Fibroblast of skin of left biceps (primary cell): ENCODE data around the gene DDX17.

Experiments
- DNase-seq, 2 experiments: peaks; one replicate each; pipeline ENCODE4 v3.0.0-alpha.2; 2013; ENCODE audit warnings: low read depth in 2 of 2

The DDX17 gene

DNA sequence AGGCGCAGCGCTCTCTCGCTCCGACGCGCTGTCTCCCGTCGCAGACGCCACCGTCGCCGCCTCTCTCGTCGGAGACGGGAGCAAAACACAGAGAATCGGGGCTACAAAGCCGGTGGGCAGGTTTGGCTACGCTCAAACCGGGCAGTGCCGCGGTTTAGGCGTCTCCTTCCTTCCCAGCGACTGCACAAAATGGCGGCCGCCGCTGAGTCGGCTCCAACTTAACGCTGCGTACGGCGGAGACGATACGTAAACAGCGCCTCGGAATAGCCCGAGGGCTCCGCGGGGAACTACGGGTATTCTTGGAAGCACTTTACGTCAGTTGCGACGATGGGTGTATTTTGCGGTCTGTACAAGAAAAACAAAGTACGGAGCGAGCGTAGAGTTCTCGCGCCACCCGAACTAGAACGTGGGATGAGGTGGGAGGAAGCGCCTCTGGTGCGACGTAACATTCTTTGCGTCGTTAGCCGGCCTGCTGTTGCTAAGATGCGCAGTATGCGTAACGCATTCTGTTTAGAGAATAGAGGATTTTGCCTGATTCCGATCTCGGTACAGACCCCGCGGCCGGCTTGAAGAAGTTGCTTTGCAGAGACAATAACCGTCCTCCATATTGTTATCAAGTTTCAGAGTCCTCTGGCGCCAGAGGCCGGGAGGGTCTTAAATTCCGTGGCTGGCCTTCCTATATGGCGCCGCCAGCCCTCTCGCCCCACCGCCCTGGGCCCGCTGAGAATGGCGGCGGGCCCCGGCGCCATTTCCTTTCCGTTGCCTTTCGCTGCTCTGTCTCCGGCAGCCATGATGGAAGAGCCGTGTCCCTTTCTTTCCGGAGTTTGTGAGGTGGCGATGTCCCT is at the start of gene DDX17:
Gene DDX17, minus strand, starts transcription at position 194 of the 845 bp plus-strand sequence.
- peak; percentile 83 to 91 for DNase-seq

DNA sequence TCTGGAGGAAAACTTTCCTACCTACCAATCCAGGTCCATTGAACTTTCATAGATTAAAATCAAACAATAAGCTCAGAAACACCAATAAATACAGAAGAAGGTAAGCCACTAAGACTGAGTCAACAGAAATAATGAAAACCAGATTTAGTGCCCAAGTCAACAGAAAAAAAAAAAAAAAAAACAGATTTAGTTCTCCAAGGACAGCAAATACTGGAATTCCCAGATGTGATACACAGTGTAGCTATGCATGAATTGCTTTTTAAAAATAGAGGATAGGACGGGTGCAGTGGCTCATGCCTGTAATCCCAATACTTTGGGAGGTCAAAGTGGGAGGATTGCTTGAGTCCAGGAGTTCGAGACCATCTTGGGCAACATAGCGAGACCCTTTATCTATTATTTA is 48.2 kb upstream of the DDX17 start:
- peak; percentile 56 to 58 for DNase-seq

DNA sequence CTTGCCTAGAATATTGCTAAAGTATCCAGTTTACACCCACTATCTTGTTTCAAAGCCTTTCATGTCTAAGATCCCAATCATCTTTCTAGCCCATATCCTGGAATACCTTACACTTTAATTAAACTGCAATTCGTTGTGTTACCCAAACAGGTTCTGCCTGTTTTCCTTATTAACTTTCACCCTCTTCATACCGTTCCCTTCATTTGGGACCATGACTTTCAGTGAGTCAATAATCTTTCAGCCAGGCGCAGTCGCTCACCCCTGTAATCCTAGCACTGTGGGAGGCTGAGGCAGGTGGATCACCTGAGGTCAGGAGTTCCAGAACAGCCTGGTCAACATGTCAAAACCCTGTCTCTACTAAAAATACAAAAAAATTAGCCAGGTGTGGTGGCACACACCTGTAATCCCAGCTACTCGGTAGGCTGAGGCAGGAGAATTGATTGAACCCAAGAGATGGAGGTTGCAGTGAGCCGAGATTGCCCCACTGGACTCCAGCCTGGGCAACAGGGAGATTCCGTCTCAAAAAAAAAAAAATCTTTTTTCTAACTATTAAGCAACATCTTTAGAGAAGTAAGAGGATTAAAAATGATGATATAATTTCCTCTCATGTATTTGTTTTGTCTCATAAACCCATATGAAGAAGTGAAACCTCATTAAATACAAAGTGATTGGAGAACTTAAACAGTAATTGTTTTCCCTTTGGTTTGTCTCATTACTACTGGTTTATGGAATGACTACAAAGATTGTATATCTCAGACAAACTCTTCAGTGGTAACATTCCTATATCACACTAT is 43.2 kb upstream of the DDX17 start:
- DNase-seq, result no peak

DNA sequence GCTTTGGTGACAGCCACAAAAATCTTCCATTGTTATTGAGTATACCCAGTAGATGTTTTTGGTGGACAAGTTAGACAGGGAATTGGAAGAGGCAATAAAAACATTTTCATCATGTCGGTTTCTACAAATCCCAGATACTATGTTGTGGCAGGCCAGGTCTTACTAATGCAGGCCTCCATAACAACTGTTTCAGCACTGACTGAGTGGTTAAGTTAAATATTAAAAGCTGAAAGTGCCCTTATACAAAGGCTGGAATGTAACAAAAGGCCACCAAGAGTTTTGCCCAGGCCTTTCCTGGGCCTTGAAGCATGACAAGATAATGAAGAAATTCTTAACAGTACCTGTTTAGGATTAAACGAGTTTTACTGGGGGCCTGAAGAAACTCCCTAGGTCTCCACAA is 34.6 kb upstream of the DDX17 start:
- DNase-seq, result no peak

DNA sequence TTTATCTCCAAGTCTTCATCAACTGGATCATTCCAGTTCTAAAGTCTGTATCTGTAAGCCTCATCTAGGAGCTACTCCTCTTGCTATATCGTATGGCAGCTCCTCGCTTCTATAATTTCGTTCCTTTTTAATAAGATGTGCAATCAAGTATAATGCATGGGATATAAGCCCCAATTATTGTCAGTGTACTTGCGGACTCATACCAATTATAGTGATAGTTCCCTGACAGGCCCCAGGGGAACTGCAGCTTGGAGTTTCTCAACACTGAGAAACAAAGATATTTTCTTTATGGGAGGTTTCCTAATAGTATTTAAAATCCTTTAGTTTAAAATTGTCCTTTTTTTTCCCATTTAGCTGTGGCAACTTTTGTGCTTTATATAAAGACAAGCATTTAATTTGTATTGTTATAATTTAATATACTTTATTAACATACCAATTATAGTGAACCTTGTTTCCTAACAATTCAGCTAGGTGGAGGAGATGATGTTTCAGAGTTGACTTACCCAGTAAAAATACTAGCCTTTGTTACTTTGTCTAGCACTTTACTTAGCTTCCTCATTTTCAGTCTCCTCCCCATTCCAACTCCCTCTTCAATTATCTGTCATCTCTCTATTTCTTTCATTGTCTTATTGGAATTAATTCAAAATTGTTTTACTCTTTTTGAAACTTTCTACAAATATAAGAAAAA is 25.3 kb upstream of the DDX17 start:
- no peak for DNase-seq

DNA sequence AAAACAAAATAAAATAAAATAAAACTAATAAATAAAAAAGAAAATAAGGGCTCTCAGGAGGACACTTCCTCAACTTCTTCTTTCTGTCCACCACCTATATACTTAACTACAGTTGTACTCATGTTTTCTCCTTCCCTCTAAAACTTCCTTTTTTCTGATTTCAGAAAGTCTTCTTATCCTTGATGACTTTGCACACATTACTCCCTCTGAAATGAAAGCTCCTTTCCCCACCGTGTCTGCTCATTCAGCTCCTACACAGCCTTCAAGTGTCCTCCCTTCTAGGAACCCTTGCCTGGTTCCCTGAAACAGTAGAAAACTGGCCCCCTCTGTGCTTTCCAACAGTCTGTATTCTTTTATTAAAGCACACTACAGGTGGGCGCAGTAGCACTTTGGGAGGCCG is 18.3 kb upstream of the DDX17 start:
- no peak for DNase-seq

DNA sequence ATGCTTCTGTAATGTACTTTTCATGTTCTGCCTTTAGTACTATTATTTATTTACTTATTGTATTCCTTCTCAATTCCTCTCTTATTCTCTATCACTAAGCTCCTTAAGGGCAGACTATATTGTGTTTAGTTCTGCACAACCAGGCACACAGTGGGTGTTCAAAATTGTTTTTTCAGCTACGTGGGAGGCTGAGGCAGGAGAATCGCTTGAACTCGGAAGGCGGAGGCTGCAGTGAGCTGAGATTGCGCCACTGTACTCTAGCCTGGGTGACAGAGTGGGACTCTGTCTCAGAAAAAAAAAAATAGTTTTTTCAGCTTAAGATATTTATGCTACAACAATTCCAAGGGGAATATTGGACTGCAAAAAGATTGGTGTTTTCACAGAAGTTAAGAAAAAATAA is 17.4 kb upstream of the DDX17 start:
- no peak for DNase-seq

DNA sequence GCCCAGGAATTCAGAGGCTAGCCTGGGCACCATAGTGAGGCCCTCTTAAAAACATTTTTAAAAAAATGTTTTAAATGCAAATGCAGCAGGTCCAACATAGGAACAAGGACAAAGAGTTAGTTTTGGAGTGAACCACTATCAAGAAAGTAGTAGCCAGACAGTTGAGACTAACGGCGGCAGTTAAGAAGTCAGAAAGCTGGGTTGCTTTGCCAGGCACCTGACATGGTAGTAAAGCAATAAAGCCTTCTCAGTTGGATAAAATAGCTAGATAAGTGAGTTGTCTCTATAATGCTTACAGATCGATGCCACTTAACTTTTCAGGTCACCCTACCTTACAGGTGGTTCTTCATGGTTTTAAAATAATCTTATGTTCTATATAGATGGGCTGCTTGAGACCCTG is 16.9 kb upstream of the DDX17 start:
- DNase-seq, result no peak

DNA sequence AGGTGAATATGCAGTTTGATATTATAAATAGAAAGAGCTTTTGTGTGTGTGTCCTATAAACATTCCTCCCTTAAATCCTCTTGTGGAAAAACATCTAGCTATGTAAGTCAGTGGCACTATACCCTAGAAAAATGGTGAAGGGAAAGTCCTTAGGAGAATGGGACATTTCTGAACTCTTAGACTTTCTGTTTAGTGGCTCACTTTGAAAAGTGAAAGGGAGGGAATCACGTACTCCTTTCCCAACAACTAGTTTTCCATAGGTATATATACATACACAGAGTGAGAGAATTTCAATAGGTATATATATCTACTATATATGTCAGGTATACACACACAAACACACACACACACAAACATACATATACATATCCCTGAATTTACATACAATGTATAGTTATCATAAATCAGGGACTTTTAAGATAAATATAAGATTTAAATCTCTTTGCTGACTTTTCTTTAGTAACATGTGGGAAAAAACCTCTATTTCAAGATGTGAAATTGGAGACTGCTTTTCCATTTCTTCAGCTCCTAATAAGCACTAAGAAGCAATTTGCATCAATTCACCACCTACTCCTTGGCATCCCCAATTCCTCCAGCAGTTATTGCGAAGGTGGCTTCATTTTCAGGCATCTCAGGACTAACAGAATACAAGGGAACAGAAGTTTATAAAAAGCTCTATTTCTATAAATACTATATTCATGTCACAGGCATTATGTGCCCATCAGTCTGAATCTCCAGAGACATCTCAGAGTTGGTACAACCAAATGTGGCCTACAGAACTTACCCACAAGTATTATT is 13.5 kb upstream of the DDX17 start:
- no peak for DNase-seq

DNA sequence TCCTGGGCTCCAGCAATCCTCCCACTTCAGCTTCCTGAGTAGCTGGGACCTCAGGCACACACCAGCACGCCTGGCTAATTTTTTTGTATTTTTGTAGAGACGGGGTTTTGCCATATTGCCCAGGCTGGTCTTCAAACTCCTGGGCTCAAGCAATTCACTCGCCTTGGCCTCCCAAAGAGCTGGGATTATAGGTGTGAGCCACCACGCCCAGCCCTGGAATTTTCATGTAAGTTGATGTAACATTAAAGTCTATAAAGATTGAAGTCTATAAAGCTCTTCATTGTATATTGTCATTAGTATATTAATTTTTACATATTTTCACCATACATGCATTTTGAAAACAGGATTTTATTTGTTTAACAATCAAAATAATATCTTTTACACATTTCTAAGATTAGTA is 12.5 kb upstream of the DDX17 start:
- no peak for DNase-seq

DNA sequence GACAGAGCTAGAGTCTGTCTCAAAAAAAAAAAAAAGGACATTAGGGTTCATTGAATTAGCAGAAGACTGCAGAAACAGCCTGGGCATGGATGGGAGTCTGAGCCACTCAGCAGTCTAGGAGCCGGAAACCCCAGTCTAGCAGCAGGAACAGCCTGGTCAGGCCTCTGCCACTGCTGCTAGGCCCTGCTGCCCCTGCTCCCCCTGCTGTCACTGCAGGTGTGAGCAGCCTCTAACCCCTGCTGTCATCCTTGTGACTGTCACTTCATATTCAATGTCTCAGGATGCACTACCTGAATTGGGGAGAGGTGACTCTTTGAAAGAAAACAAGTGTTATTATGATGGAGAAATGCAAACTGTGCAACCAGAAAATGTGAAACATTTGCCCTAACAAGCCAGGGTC is 7.0 kb upstream of the DDX17 start:
- no peak for DNase-seq

DNA sequence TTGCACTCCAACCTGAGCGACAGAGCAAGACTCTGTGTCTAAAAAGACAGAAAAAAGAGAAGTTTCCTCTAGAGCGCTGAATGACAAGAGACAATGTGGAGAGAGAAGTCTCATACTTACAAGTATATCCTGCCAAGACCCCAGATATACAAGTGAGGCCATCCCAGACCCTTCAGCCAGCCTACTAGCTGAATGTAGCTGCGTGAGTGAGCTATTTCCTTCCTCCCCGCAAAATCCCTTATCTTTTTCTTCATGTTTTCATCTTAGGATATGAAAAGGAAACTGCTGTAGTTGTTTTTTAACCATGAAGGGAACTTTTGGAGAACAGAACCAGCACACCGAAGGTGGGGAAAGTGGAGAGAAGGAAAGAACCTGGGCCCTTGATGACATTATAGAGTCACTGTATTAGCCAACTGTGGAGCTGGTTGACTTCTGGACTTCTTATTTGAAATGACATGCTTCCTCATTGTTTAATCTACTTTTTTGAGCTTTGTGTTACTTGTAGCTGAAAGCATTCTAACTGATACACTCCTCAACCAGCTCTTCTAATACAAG is 4.4 kb upstream of the DDX17 start:
- no peak for DNase-seq

DNA sequence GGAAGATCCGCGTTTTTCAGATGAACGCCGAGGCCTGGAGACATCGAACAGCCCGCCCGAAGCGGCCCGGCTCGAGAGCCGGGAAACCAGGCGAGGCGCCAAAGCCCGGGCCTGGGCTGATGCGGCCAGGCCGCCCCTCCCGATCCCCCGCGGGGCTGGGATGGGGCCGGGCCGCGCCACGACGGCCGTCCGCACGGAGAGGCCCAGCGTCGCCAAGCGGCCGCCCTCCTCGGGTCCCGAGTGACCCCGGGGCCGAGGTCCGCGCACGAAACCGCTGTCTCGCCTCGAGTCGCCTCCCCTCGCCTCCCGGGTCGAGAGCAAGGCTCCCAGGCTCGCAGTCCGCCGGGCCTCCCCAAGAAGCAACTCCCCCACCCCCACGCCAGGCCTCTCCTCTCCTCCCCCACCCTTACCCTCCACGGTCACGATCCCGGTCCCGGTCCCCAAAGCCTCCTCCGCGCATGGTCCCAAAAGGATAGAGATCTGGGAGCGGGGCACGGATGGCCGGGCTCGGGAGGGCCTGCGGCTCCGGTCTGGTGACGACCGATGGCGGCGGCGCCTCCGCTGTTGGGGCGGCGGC is 482 bp downstream of the DDX17 start:
- no peak for DNase-seq

DNA sequence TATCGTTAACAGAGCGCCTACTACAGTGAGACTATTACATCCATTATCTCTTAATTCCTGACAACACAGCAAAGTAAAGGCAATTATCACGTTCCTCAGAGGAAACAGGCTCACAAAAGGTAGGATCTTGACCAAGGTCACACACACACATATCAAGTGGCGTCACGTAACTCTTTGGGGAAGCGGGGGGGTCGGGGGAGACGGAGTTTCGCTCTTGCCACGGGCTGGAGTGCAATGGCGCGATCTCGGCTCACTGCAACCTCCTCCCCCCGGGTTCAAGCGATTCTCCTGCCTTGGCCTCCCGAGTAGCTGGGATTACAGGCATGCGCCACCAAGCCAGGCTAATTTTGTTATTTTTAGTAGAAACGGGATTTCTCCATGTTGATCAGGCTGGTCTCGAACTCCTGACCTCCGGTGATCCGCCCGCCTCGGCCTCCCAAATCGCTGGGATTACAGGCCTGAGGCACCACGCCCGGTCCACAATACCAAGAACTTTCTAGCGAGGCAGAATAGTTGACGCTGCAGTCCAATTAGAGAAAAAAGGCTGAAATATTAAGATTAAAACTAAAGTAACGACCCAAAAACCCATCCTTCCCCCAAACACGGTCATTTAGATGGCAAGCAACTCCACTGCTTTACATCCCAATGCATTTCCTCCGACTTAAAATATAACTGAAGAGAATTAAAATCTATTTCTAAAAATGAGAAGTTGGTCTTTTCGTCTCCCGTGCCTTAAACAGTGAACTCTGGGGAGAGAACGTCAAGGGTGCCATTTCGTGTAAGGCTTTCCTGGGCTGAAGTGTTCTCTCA is 1.2 kb downstream of the DDX17 start:
- DNase-seq, result no peak

DNA sequence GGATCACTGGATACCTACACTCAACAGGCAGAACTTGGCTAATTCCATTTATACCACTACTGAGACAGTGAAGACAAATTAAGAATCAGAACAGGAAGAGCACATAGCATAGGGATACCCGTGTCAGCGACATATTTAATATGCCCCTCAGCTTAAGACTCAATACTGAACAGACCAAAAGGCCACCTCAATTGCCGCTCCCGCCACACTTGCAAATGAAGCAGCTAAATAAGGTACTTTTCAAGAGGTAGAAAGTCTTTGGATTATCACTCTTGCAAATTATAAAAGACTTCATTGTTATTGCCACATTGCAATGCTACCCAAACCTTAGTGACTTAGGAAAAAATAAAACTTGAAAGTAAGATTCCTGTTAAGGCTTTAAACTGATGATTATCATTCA is 3.1 kb downstream of the DDX17 start:
- DNase-seq, result no peak

DNA sequence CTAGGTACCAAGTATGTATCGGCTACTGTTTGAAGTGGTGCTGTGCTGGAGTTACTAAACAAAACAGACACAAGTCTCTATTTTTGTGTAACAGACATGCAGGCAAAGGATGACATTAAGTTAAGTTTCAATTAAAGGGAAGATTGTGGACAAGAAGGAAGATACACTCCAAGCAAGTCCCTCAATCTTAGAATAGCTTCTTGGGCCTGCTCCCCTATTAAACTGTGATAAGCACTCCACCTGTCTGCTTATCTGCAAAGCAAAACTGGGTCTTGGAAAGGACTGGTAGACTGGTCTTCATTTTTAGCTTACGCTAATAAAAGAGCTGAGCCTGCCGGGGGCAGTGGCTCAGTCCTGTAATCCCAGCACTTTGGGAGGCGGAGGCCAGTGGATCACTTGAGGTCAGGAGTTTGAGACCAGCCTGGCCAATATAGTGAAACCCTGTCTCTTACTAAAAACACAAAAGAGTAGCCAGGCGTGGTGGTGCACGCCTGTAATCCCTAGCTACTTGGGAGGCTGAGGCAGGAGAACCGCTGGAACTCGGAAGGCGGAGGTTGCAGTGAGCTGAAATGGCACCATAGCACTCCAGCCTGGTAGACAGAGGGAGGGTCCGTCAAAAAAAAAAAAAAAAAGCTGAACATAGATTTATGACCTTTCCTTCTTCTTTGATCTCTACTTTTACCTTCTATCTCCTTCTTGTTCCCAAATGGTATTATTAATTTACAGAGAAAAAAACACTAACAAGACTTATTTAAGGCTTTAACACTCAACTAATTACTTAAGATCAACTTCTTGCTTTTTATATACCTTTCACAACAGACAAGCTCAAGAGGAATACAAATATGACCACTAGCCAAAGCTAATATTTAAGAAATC is 4.1 kb downstream of the DDX17 start:
- no peak for DNase-seq

DNA sequence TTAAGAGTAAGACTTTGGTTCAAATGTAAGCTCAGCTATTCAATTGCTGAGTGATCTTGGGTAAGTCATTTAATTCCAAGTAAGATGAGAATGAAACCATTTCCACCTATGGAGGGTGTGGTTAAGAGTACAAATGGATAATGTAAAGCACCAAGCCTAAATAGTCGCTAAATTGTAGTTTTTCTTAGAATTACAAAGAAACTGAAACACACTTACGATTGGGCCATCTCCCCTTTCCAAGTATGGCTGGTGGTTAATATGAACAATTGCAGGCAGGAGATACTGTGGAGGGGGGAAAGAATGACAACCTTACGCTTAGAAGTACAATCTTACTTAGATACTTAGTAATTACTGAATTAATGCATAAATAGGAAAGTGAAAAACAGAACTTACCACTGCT is 8.2 kb downstream of the DDX17 start:
- no peak for DNase-seq

DNA sequence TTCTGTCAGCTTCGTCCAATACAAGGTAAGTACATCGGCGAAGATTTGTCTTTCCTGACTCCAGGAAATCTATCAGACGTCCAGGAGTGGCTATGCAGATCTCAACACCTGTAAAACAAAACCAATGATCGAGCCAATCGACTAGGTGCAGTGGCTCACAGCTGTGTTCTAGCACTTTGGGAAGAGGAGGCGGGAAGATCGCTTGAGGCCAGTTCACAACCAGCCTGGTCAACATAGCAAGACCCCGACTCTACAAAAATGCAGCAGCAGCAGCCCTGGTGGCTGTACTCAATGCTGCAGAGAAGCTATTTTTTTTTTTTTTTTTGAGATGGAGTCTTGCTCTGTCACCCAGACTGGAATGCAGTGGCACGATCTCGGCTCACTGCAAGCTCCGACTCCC is 11.2 kb downstream of the DDX17 start:
- no peak for DNase-seq

DNA sequence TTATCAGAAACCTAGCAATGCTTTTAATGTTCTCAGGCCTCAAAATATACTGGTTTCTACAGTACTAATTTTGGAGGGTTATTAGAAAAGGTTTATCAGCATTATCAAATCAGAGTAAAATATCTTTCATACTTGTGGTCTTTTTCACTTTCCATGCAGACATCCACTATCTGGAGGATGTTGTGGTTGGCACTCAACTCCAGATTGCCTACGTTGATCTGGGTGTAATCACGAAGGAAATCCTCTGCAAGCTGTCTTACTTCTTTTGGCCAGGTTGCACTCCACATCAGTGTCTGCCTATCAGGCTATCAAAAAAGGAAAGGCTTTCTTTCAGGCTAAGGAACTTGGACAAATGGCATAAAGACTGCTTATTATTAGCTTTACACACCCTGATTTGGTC is 11.6 kb downstream of the DDX17 start:
- DNase-seq, result no peak
